Sigmoid colon (tissue), 7 donors: ENCODE results near the gene FARP2. TPM values are rescaled to one million over a fixed set of nuclear protein-coding genes. Genes with fewer than 3 reads are reported as not detected.

Source experiments
- DNase-seq: peaks from one replicate; pipeline ENCODE4 v3.0.0-alpha.2; 2019
- H3K27ac ChIP-seq, 4 donors: fragments of 200-600 bp; sonication (generic); one replicate each; pipeline ENCODE4 v1.5.1; 2016 to 2019; ENCODE audit warnings: mild to moderate bottlenecking in 1 of 4
- H3K27me3 ChIP-seq, 3 donors: fragments of 200-600 bp; sonication (generic); one replicate each; pipeline ENCODE4 v1.5.1; 2019; ENCODE audit warnings: mild to moderate bottlenecking in 1 of 3
- H3K36me3 ChIP-seq, 4 donors: fragments of 200-600 bp; sonication (generic); one replicate each; pipeline ENCODE4 v1.5.1; 2016 to 2019
- H3K4me1 ChIP-seq, 4 donors: fragments of 200-600 bp; sonication (generic); one replicate each; pipeline ENCODE4 v1.5.1; 2017 to 2019
- H3K4me3 ChIP-seq, 4 donors: fragments of 200-600 bp; sonication (generic); one replicate each; pipeline ENCODE4 v1.5.1; 2017 to 2019; ENCODE audit warnings: mild to moderate bottlenecking in 2 of 4, moderate library complexity in 1 of 4
- H3K9me3 ChIP-seq, 4 donors: fragments of 200-600 bp in 3 of 4; sonication (generic) in 3 of 4; one replicate each; pipeline versions ENCODE4 v1.5.1 to v1.6.1; 2013 to 2019
- CTCF ChIP-seq, 4 experiments: fragments of 450-650 bp in 3 of 4; fragments of 200-600 bp in 1 of 4; IDR thresholded peaks; one replicate each; pipeline ENCODE4 v1.5.1; 2016 to 2019; ENCODE audit warnings: antibody characterized with exemption in 4 of 4, mild to moderate bottlenecking in 3 of 4, moderate library complexity in 2 of 4
- EP300 ChIP-seq, 4 donors: sonication (generic); formaldehyde crosslinking; IDR thresholded peaks; one replicate each; pipeline ENCODE4 v1.6.1; 2017; ENCODE audit warnings: antibody characterized with exemption in 4 of 4
- POLR2A ChIP-seq, 2 donors: fragments of 450-650 bp; IDR thresholded peaks; one replicate each; pipeline ENCODE4 v1.6.1; 2016; ENCODE audit warnings: antibody characterized with exemption in 2 of 2, mild to moderate bottlenecking in 2 of 2, moderate library complexity in 2 of 2
- POLR2AphosphoS5 ChIP-seq, 4 donors: sonication (generic); formaldehyde crosslinking; IDR thresholded peaks; one replicate each; pipeline ENCODE4 v1.6.1; 2017; ENCODE audit warnings: antibody characterized with exemption in 4 of 4
- WGBS, 2 donors: extraction: QIAGEN DNeasy Blood & Tissue Kit; methylation state at CpG; one replicate each; pipeline ENCODE4 v1.1.7; 2013; 5-methylcytosine and 5-hydroxymethylcytosine counted together
- intact Hi-C: fragments of 100-400 bp; cut with DNase I; formaldehyde crosslinking; loops from one replicate; pipeline ENCODE4 v1.15.1; 2023
- polyA plus RNA-seq, 3 donors: library from polyadenylated mRNA; stranded (reverse); fragments of 200-250 nt; gene quantifications; one replicate each; pipeline ENCODE4 v1.2.3, GENCODE V29; 2013
- total RNA-seq, 4 donors: library from RNA; depleted of rRNA; stranded (reverse); fragments of >200 nt; gene quantifications; one replicate each; pipeline ENCODE4 v1.1.0, GENCODE V29; 2016
- donor health status: healthy with polysubstance abuse.
- donor health status: Bipolar disorder and iron deficiency.
- donor health status: healthy.

Gene FARP2
- total and polyA plus RNA-seq, 7 donors, result 19.3 to 41.6 (median 28.5) TPM

- Histone ChIP-seq H3K4me1 (peaks cover 0 to 42% (median 25%) of the 10 kb centered on the region in 4 donors), H3K4me3 (no peak overlapping the region), H3K27ac (no peak overlapping the region), H3K27me3 (no peaks in the 10 kb centered on the region), H3K9me3 (no peaks in the 10 kb centered on the region), H3K36me3 (no peaks in the 10 kb centered on the region)
- intact Hi-C loops, result loop anchor here (5.0 to 10.0 kb wide), 2 partner anchors 157 to 745 kb away; partner anchors contain the start of genes DUSP28, PPP1R7 and RNPEPL1
- TF ChIP-seq CTCF (IDR thresholded peaks at IDR 0.05), result no peak
- TF ChIP-seq POLR2AphosphoS5 (IDR thresholded peaks at IDR 0.05), result no peak
- TF ChIP-seq POLR2A (IDR thresholded peaks at IDR 0.05), result no peak
- no peak for TF ChIP-seq EP300 (IDR thresholded peaks at IDR 0.05)
- no peak for DNase-seq
- 46 to 68% methylated on average over 2 of the region's 2 CpGs for WGBS, 2 donors
Measured at GRCh38 chr2:241309684-241310117, 46.4 kb upstream of the FARP2 start.

DNA sequence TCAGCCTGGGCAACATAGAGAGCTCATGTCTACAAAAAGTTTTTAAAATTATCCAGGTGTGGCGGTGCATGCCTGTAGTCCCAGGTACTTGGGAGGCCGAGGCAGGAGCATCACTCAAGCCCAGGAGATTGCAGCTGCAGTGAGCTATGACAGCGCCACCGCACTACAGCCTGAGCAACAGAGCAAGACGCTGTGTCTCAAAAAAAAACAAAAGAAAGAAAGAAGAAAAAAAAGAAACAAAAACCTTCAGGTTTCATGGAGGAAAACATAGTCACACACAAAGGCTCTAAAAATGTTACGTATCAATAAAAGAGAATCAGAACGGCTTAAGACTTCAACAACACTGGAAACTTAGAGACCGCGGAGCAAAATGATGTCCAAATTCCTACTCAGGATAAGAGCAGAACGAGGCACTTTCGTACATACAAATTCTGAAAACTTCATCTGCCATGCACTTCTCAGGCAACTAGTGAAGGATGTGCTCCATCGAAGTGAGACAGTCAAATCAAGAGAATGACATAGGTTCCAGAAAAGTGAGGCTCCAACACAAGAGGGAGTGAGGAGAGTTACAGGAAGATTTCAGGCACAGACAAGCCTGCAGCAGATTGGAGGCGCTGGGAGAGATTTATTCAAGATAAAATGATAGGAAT is 45.0 kb upstream of the FARP2 start:
- DNase-seq, result no peak
- Histone ChIP-seq H3K36me3 (no peaks in the 10 kb centered on the region), H3K27ac (no peak overlapping the region), H3K4me3 (no peak overlapping the region), H3K27me3 (no peaks in the 10 kb centered on the region), H3K9me3 (no peaks in the 10 kb centered on the region), H3K4me1 (peaks cover 0 to 42% (median 25%) of the 10 kb centered on the region in 4 donors)
- intact Hi-C loops, result loop anchor here (5.0 to 10.0 kb wide), 2 partner anchors 159 to 746 kb away; partner anchors contain the start of genes DUSP28, PPP1R7 and RNPEPL1
- 84 to 93% methylated on average over 13 of the region's 13 CpGs for WGBS, 2 donors
- TF ChIP-seq POLR2A (IDR thresholded peaks at IDR 0.05), result no peak
- TF ChIP-seq EP300 (IDR thresholded peaks at IDR 0.05), result no peak

DNA sequence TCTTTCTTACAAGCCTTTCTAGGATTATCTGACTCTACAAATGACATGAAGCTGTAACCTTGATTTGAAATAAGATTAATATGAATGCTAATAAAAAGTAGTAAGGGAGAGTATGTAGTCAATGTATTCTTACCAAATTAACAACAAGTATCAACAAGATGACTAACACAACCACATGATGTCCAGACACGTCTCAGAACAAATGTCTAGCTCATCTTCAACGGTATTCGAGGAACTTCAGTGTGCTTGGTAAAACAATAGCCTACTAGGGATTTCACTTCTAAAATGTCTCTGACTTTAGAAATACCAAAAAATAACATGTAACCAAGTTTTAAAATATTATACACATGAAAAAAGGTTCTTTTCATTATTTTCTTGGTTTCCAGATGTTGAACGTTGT is 44.0 kb upstream of the FARP2 start:
- no peak for DNase-seq
- H3K27ac ChIP-seq, result no peak overlapping the region
- H3K36me3 ChIP-seq, result no peaks in the 10 kb centered on the region
- H3K4me1 ChIP-seq, result peaks cover 0 to 47% (median 32%) of the 10 kb centered on the region in 4 donors
- H3K27me3 ChIP-seq, result no peaks in the 10 kb centered on the region
- no peaks in the 10 kb centered on the region for H3K9me3 ChIP-seq
- intact Hi-C loops, result loop anchor here (5.0 to 10.0 kb wide), 2 partner anchors 160 to 747 kb away; partner anchors contain the start of genes DUSP28, PPP1R7 and RNPEPL1
- TF ChIP-seq CTCF (IDR thresholded peaks at IDR 0.05) (no peak), POLR2AphosphoS5 (IDR thresholded peaks at IDR 0.05) (no peak), EP300 (IDR thresholded peaks at IDR 0.05) (no peak), POLR2A (IDR thresholded peaks at IDR 0.05) (no peak)
- no peak overlapping the region for H3K4me3 ChIP-seq
- 81 to 82% methylated on average over 4 of the region's 4 CpGs for WGBS, 2 donors

DNA sequence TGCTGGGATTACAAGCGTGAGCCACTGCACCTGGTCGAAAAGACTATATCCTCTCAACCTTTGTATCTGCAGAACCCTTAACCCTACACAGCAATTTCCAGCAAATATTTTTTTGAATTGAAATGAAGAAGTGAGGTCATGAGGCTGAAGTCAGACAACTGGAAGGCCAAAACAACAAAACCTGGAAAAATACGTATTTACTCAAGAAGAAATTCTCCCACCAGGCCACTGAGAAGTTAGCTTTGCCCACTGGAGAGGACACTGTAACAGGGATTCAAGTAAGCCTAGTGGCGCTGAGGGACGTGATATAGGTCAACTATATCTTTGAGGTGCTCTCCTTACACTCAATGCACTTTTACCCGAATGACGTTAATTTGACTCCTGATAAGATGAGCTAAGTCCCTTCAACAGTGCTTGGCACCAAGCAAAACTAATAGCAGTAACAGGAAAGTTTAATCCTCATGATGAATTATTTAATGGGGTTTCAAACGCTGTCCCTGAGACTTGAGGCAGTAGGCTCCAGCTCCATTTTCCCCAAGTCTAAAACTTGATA is 42.5 kb upstream of the FARP2 start:
- Histone ChIP-seq H3K4me1 (peaks cover 0 to 62% (median 47%) of the 10 kb centered on the region in 4 donors), H3K36me3 (no peaks in the 10 kb centered on the region), H3K9me3 (no peaks in the 10 kb centered on the region), H3K4me3 (no peak overlapping the region), H3K27me3 (no peaks in the 10 kb centered on the region), H3K27ac (peak overlapping the region in 1 of 4 donors; percentile 97)
- 92 to 93% methylated on average over 8 of the region's 8 CpGs for WGBS, 2 donors
- intact Hi-C loops, result loop anchor here (2.0 to 10.0 kb wide), 3 partner anchors 161 to 749 kb away; partner anchors contain the start of genes ATG4B, DUSP28, PPP1R7 and RNPEPL1
- DNase-seq, result no peak
- no peak for TF ChIP-seq EP300 (IDR thresholded peaks at IDR 0.05)
- TF ChIP-seq CTCF (IDR thresholded peaks at IDR 0.05), result no peak
- TF ChIP-seq POLR2AphosphoS5 (IDR thresholded peaks at IDR 0.05), result no peak
- no peak for TF ChIP-seq POLR2A (IDR thresholded peaks at IDR 0.05)
